Activated CD4-positive, alpha-beta T cell treated with anti-CD3 and anti-CD28 coated beads for 4 hours (primary cell): ENCODE results near the gene SH3BP1.
"Not testable (repeated sequence)": the region's sequence is repeated elsewhere in the genome, so short reads cannot be mapped to it uniquely, and the experiment has no call there.

Experiments used
- DNase-seq, 2 donors: peaks; one replicate each; pipeline ENCODE4 v3.0.0-alpha.2; 2020

Gene SH3BP1, protein sequence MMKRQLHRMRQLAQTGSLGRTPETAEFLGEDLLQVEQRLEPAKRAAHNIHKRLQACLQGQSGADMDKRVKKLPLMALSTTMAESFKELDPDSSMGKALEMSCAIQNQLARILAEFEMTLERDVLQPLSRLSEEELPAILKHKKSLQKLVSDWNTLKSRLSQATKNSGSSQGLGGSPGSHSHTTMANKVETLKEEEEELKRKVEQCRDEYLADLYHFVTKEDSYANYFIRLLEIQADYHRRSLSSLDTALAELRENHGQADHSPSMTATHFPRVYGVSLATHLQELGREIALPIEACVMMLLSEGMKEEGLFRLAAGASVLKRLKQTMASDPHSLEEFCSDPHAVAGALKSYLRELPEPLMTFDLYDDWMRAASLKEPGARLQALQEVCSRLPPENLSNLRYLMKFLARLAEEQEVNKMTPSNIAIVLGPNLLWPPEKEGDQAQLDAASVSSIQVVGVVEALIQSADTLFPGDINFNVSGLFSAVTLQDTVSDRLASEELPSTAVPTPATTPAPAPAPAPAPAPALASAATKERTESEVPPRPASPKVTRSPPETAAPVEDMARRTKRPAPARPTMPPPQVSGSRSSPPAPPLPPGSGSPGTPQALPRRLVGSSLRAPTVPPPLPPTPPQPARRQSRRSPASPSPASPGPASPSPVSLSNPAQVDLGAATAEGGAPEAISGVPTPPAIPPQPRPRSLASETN

DNA sequence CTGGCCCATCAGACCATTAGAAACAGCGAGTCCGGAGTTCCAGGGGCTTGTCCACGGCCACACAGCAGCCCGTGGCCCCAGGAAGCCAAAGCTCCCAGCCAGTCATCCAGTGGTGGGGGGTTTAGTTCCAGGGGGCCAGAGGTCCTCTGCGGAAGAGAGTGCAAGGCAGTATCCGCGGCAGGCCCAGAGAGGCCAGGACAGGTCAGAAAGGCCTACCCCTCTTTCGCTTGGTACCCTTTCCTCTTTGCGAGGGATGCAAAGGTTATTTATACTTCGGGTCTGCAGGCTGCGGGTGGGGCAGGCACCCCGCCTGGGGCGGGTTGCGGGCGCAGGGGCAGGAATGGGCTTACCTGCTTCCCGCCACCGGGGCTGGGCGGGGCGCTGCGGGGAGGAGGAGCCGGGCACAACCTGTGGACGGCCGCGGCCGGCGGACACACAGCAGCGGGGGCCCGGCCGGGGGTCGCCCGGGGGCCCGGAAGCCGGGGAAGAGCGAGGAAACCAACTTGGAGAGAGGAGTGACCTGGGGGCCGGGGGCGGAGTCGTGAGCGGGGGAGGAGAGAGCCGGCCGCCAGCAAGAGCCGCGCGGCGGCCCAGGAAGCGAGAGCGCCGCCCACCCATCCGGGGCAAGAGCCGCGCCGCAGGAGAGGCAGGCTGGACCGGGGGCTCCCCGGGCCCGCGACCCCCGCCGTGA, at the start of gene SH3BP1:
SH3BP1 (plus strand) TSS at position 600 of the 691 bp plus-strand sequence. CDS start 119 bp downstream, outside the sequence.
- DNase-seq, result peak in 1 of 2 donors; percentile 39

GRCh38 chr22:37591081-37591480, 48.4 kb upstream of the SH3BP1 start:
- DNase-seq, result not testable (repeated sequence)

DNA sequence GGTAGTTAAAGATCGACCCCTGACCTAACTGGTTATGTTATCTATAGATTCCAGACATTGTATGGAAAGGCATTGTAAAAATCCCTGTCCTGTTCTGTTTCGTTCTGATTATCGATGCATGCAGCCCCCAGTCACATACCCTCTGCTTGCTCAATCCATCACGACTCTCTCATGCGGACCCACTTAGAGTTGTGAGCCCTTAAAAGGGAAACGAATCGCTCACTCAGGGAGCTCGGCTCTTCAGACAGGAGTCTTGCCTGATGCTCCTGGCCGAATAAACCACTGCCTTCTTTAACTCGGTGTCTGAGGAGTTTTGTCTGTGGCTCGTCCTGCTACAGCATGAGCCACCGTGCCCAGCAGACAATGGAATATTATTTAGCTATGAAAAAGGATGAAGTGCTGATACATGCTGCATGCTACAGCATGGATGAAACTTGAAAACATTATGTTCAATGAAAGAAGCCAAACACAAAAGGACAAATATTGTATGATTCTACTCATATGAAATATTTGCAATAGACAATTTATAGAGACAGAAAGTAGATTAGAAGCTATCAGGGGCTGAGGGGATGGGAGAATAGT, 47.6 kb upstream of the SH3BP1 start:
- no peak for DNase-seq

- DNase-seq, result no peak
Observed at GRCh38 chr22:37594237-37594636, 45.2 kb upstream of the SH3BP1 start.

- no peak for DNase-seq
Observed at GRCh38 chr22:37599153-37599552, 40.3 kb upstream of the SH3BP1 start.

- no peak for DNase-seq
Observed at GRCh38 chr22:37601203-37601539, 38.3 kb upstream of the SH3BP1 start.

- no peak for DNase-seq
Observed at GRCh38 chr22:37601540-37602442, 37.7 kb upstream of the SH3BP1 start.

GRCh38 chr22:37602546-37603277, 36.8 kb upstream of the SH3BP1 start:
- DNase-seq, result not testable (repeated sequence)

GRCh38 chr22:37604074-37604473, 35.4 kb upstream of the SH3BP1 start:
- DNase-seq, result no peak

DNA sequence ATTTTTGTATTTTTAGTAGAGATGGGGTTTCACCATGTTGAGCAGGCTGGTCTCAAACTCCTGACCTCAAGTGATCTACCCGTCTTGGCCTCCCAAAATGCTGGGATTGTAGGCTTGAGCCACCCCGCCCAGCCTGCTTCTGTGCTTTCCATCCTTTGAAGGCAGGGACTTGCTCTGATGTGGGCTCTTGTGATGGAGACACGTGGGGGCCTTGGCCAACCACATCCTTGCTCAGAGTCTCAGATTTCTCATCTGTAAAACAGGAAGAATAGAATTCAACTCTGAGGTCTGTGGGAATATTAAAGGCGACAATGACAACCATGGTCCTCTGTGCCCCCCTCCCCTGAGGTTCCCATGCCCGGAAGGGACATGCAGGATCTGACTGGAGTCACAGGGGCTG, 34.6 kb upstream of the SH3BP1 start:
- peak; percentile 39 to 46 for DNase-seq

DNA sequence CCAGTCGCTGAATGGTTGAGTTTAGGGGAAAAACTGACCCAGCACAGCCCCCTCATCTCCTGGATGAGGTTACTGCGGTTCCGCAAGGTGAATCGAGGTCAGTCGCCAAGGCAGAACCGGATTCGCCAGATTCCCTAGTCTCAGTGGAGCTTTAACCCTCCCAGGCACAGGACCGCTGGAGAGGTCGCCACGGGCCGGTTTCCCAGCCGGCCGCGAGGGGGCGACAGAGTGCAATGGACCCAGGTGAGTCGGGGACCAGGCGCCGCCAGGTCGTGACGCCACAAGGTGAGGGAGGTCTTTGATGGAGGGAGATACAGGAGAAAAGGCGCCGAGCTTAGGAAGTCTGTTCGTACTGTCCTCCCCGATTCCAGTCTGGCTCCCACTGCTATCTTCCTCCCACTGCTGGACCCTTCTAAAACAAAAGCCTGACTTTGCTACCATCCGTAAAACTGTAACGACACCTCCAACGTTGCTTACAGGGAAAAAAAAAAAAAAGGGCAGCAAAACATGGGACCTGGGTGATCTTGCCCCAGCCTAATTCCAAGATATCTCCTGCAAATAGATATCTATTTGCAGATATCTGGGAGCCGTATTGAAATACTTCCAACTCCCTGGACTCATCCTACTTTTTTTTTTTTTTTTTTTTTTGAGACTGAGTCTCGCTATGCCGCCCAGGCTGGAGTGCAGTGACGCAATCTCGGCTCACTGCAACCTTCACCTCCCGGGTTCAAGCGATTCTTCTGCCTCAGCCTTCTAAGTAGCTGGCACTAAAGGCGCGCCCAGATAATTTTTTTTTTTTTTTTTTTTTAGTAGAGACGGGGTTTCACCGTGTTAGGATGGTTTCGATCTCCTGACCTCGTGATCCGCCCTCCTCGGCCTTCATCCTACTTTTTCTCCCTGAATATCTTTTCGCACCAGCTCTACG, 32.2 kb upstream of the SH3BP1 start:
- peak; percentile 89 to 94 for DNase-seq

DNA sequence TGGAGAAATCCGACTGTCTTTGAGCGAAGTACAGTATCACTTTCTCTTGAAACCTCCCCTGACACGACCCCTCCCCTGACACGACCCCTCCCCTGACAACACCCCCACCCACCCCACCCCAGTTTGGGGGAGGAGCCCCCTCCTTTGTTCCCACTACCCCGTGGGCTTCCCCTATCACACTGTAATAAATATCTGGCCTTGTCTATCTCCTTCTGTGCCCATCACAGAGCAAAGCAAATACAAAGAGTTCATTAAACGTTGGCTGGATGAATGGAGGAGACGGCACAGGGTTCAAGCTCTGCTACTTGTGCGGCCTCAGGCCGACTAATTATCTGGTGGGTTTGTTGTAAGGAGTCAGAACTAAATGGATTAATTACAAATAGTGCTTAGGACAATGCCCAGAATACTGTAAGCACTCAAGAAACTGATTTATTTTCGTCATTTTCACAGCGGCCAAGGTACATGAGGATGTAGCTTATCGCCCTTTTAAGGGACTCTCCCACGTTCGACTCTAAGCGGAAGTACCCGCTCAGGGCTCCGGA, 31.5 kb upstream of the SH3BP1 start:
- DNase-seq, result peak in 1 of 2 donors; percentile 30

DNA sequence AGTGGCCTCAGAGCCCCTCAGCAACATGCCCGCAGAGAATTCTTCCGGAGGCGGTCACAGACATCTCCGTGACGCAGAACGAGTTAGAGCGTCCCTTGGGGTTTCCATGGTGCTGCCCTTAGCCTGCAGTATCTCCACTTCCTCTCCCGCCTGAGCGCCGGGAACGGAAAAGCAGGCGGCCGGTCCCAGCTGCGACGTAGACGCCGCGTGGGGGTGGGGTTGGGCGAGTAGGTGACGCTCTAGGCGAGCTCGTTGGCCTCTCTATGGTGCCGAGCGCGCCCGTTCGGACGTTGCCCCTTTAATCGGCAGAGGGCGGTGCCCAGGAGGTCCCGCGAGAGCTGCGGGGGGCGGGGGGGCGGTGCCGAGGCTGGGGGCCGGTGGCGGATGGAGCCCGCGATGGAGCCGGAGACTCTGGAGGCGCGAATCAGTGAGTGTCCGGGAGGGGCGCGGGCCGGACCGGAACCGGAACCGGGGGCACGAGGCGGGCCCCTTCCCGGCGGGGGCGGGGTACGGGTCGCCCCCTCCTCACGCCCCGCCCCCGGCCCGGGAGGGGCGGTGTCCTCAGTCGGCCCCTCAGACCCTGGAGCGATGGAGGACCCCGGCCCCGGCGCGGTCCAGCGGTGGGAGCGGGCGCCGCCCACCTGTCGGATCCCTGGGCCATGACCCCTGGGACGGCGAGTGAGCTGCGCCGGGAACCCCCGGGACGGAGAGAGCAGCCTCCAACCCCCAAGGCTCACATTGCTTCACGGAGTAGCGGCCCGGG, 30.8 kb upstream of the SH3BP1 start, which contains the start of gene GGA1:
GGA1 (plus strand) TSS at position 358 of the 763 bp plus-strand sequence; CDS start at position 385, 27 bp downstream.
- DNase-seq, result peak; percentile 94 to 96

DNA sequence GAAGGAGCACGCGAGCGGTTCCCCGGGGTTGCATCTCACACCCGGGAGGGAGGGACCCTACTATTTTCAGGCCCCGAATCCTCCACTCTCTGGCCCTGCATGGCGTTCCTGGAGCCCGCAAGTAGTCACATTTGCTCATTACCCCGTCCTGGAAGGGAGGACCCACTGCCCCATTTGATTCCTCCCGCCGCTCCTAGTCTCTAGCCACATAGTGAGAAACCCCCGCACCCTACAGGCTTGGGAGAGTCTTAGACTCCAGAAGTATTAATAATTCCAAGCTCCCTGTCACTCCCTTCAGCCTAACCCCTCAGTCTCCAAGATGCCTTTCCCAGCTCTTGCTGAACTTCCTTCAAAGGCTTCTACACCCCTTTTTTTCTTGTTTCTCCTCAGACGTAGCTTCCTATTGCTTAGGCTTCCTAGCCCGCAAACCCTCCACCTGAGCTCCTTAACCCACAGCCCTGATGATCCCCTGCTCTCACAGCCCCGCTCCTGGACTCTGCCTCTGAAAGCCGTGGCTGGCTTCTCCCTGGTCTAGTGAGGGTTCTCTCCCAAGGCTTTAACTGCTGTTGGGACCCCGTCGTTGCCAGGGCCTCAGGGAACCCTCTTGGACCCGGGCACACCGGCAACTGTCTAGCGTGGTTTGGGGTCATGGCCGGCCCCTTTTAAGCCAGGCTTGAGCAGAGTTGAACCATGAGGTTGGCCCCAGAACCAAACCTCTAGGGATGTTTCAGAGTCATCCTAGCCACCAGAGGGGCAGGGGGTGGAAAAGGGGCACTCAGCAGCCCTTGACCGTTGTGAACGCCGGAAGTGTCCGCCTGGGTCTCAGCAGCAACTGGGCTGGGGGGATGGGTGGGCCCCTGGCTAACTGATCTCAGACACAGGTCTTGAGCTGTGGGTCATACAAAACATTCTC, 30.0 kb upstream of the SH3BP1 start:
- no peak for DNase-seq

DNA sequence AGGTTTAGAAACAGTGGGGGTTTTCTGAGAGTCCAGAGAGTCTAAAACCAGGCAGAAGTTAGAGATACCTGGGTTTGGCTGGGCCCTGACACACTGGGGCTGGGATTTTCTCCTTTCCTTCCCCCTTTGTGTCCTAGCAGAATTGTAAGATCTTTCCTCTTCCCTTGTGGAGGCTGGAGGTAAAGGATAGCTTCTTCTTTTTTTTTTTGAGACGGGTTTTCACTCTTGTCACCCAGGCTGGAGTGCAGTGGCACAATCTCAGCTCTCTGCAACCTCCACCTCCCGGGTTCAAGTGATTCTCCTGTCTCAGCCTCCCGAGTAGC, 29.4 kb upstream of the SH3BP1 start:
- DNase-seq, result not testable (repeated sequence)

GRCh38 chr22:37610480-37611129, 28.9 kb upstream of the SH3BP1 start:
- no peak for DNase-seq

GRCh38 chr22:37611207-37611606, 28.3 kb upstream of the SH3BP1 start:
- no peak for DNase-seq
